C4-2B (cell line): ENCODE measurements around the gene IGLL1.

Experiments used
- CTCF ChIP-seq: fragments of 450-650 bp; conservative IDR thresholded peaks from 2 replicates; pipeline ENCODE4 v1.5.1; 2017; ENCODE audit warnings: mild to moderate bottlenecking
- ZFX ChIP-seq: fragments of 450-650 bp; IDR thresholded peaks from 2 replicates; pipeline ENCODE4 v1.6.1; 2017

GRCh38 chr22:23583153-23583552, 3.1 kb upstream of the IGLL1 start:
- no peak for TF ChIP-seq CTCF
- no peak for TF ChIP-seq ZFX
